Gastroesophageal sphincter (tissue), 3 donors: ENCODE measurements around the gene ACTMAP.

ENCODE experiments used
- EP300 ChIP-seq: sonication (generic); formaldehyde crosslinking; IDR thresholded peaks from one replicate; pipeline ENCODE4 v1.6.1; 2017; ENCODE audit warnings: antibody characterized with exemption, mild to moderate bottlenecking
- POLR2A ChIP-seq, 2 donors: fragments of 450-650 bp; IDR thresholded peaks; one replicate each; pipeline ENCODE4 v1.6.1; 2017; ENCODE audit warnings: antibody characterized with exemption in 2 of 2, mild to moderate bottlenecking in 2 of 2, moderate library complexity in 1 of 2
- TF ChIP-seq, protein P1 (sequence below), 4 experiments: fragments of 200-600 bp in 2 of 4; fragments of 450-650 bp in 2 of 4; sonication (generic) in 1 of 4; IDR thresholded peaks; one replicate each; pipeline ENCODE4 v1.5.1; 2017 to 2019; ENCODE audit warnings: antibody characterized with exemption in 4 of 4, mild to moderate bottlenecking in 2 of 4, moderate library complexity in 2 of 4

DNA sequence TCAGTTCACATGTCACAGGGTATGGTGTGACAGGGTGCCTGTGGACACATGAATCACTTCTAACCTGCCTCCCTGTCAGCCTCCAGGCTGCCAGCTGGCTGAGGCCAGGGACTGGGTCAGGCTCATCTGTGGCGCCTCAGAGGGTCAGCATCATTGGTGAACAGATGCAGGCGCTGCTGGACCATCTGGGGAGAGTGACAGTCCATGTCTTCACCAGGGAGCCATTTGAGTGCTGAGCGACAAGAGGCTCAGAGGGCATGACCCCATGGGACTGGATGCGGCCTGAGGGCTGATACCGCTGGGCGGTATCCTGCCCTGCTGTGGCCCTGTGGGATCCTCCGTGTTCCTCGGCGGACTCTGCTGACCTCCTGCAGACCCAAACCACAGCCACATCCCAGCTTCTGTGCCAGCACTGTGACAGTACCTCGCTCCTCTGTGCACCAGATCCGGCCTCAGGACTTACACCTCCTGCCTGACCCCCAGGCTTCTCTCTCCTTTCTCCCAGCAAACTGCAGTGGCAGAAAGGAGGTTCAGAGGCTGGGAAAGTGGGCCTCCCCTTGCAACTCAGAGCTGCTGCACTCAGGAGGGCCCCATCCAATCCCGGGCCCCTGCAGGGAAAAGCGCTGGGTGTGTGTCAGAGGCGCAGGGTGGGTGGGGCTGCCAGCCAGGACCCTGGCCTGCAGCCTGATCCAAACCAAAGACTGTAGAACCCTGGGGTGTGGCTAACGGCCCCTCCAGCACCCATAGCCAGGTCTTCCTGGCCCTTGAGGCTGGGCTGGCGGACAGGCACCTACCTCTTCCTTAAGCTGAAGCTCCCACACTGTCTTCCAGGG lies 10.2 kb downstream of the ACTMAP start:
- TF ChIP-seq, protein P1, sequence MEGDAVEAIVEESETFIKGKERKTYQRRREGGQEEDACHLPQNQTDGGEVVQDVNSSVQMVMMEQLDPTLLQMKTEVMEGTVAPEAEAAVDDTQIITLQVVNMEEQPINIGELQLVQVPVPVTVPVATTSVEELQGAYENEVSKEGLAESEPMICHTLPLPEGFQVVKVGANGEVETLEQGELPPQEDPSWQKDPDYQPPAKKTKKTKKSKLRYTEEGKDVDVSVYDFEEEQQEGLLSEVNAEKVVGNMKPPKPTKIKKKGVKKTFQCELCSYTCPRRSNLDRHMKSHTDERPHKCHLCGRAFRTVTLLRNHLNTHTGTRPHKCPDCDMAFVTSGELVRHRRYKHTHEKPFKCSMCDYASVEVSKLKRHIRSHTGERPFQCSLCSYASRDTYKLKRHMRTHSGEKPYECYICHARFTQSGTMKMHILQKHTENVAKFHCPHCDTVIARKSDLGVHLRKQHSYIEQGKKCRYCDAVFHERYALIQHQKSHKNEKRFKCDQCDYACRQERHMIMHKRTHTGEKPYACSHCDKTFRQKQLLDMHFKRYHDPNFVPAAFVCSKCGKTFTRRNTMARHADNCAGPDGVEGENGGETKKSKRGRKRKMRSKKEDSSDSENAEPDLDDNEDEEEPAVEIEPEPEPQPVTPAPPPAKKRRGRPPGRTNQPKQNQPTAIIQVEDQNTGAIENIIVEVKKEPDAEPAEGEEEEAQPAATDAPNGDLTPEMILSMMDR (IDR thresholded peaks at IDR 0.05), result no peak
- no peak for TF ChIP-seq POLR2A (IDR thresholded peaks at IDR 0.05)
- no peak for TF ChIP-seq EP300
